A549 treated with AZD2906 at 1 μM for 4 hours (cell line): ENCODE measurements around the gene TP53INP2. TPM values are rescaled to one million over a fixed set of nuclear protein-coding genes. Genes with fewer than 3 reads are reported as not detected.

Experiments used
- total RNA-seq: library from RNA; stranded (reverse); fragments of 200-300 nt; extraction: Qiagen RNA extraction; gene quantifications from 5 replicates; pipeline ENCODE4 v1.2.3, GENCODE V29; 2022

TP53INP2 gene
- total RNA-seq: 6.3 to 8.2 TPM (median 7.4 TPM) in 5 replicates

GRCh38 chr20:34704177-34705007 is at the start of gene TP53INP2:
Gene TP53INP2 (plus strand): TSS chr20:34704344. CDS start chr20:34708740, 4,396 bp downstream.

DNA sequence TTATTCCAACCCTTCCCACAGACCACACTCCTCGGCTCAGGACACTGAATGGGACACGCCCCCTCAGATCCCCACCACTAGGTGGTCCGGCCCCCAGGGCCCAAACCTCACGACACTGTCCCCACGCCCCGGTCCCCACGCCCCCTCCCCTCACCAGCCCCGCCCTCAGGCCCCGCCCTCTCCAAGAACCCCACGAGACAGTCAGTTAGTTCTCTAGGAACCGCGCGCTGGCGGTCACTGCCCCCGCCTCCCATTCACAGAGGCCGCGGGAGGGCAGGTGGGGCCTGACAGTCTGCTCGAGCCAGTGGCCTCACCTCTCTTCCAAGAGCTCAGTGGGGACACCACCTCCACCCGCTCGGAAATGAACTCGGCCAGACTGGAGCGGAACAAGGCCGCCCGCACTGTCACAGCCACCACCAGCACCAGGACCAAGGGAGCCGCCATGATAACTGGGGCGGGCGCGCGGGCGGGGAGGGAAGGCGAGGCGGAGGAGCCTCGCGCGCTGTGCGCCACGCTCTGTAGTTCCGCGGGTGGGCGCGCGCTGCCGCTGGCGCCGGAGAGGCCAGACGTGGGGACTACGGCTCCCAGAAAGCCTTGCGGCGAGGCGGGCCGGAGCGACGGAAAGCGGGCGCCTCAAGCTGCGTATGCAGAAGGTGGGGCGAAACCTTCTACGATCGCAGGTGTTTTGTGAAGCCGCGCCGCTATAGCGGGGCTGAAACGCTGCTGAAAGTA is 27.3 kb upstream of the TP53INP2 start, which contains the start of gene PIGU:
Gene PIGU (minus strand): TSS at position 451 of the 732 bp plus-strand sequence. CDS start 7 bp downstream, at position 444.

Other genes starting within 250 kb of the TP53INP2 start
- 227 to 246 TPM (median 240 TPM) in 5 replicates for gene DYNLRB1, start 187.9 kb upstream of the TP53INP2 start, total RNA-seq
- 19.3 to 31.2 TPM (median 27.2 TPM) in 5 replicates for gene MAP1LC3A, start 145.6 kb upstream of the TP53INP2 start, total RNA-seq
- 24.7 to 28.4 TPM (median 27.8 TPM) in 5 replicates for gene PIGU, start 27.3 kb upstream of the TP53INP2 start, total RNA-seq
- 17.0 to 20.6 TPM (median 19.3 TPM) in 5 replicates for gene NCOA6, start 121.3 kb downstream of the TP53INP2 start, total RNA-seq
- 5.7 to 8.2 TPM (median 7.8 TPM) in 5 replicates for gene GGT7, start 168.5 kb downstream of the TP53INP2 start, total RNA-seq
- gene ACSS2, start 172.3 kb downstream of the TP53INP2 start, total RNA-seq: 9.1 to 9.9 TPM (median 9.7 TPM) in 5 replicates